Stimulated activated CD4-positive, alpha-beta T cell treated with anti-CD3 and anti-CD28 coated beads, Interleukin-1b, Interleukin-23, amount 100 ng/mL, for 24 hours (primary cell): ENCODE results near the gene PRKRIP1.
"Not testable (repeated sequence)": the region's sequence is repeated elsewhere in the genome, so short reads cannot be mapped to it uniquely, and the experiment has no call there.

Experiments used
- DNase-seq, 4 experiments: peaks; one replicate each; pipeline ENCODE4 v3.0.0-alpha.2; 2020; ENCODE audit warnings: low read depth in 4 of 4, low spot score in 1 of 4

PRKRIP1 gene

GRCh38 chr7:102403563-102403962 lies 7.4 kb downstream of the PRKRIP1 start:
- no peak for DNase-seq

- no peak for DNase-seq
These were observed 8.1 kb downstream of the PRKRIP1 start for GRCh38 chr7:102404005-102404861.

- not testable (repeated sequence) for DNase-seq
These were observed 8.7 kb downstream of the PRKRIP1 start for GRCh38 chr7:102404862-102405188.

- DNase-seq, result no peak
These were observed 11.7 kb downstream of the PRKRIP1 start for GRCh38 chr7:102407910-102408309.

GRCh38 chr7:102408530-102408929 lies 12.4 kb downstream of the PRKRIP1 start:
- DNase-seq, result not testable (repeated sequence)

- DNase-seq, result no peak
These were observed 13.2 kb downstream of the PRKRIP1 start for GRCh38 chr7:102409340-102409739.

- no peak for DNase-seq
These were observed 14.0 kb downstream of the PRKRIP1 start for GRCh38 chr7:102410123-102410522.

GRCh38 chr7:102410918-102411317 lies 14.8 kb downstream of the PRKRIP1 start:
- no peak for DNase-seq

GRCh38 chr7:102412548-102412947 lies 16.4 kb downstream of the PRKRIP1 start:
- no peak for DNase-seq

GRCh38 chr7:102413091-102413490 lies 16.9 kb downstream of the PRKRIP1 start:
- no peak for DNase-seq

GRCh38 chr7:102413611-102414010 lies 17.4 kb downstream of the PRKRIP1 start:
- DNase-seq, result no peak

- peak in 1 of 4 experiments; percentile 59 for DNase-seq
These were observed 19.6 kb downstream of the PRKRIP1 start for GRCh38 chr7:102415685-102416225.

GRCh38 chr7:102416406-102416805 lies 20.2 kb downstream of the PRKRIP1 start:
- DNase-seq, result no peak

- DNase-seq, result no peak
These were observed 20.9 kb downstream of the PRKRIP1 start for GRCh38 chr7:102417105-102417504.

- DNase-seq, result no peak
These were observed 22.4 kb downstream of the PRKRIP1 start for GRCh38 chr7:102418592-102418991.

- DNase-seq, result no peak
These were observed 25.6 kb downstream of the PRKRIP1 start for GRCh38 chr7:102421706-102422240.

GRCh38 chr7:102424129-102424551 lies 28.0 kb downstream of the PRKRIP1 start:
- no peak for DNase-seq

GRCh38 chr7:102424787-102425218 lies 28.6 kb downstream of the PRKRIP1 start:
- no peak for DNase-seq

- DNase-seq, result peak; percentile 61 to 76 (median 67)
These were observed 29.6 kb downstream of the PRKRIP1 start for GRCh38 chr7:102425639-102426267.

- DNase-seq, result peak in 3 of 4 experiments; percentile 40 to 75 (median 64)
These were observed 30.3 kb downstream of the PRKRIP1 start for GRCh38 chr7:102426268-102427018.

- DNase-seq, result no peak
These were observed 30.8 kb downstream of the PRKRIP1 start for GRCh38 chr7:102427019-102427405.
